Fibroblast of mammary gland (primary cell): ENCODE data around the gene FCRL6.
A peak's percentile ranks its signal among the peaks of the same experiment; 100 is the strongest.

ENCODE experiments used
- DNase-seq: peaks from one replicate; pipeline ENCODE4 v3.0.0-alpha.2; 2010; ENCODE audit warnings: low read depth
- H3K4me3 ChIP-seq: 2 replicates; pipeline ENCODE4 v1.5.1; 2011; ENCODE audit warnings: low read depth, mild to moderate bottlenecking, low read length, moderate library complexity; ENCODE audit not compliant: control insufficient read depth
- CTCF ChIP-seq: conservative IDR thresholded peaks from 2 replicates; pipeline ENCODE4 v1.5.1; 2011; ENCODE audit warnings: low read depth, low read length, inconsistent platforms; ENCODE audit not compliant: control insufficient read depth, insufficient read depth

FCRL6 gene

GRCh38 chr1:159830722-159831121 is 28.6 kb downstream of the FCRL6 start:
- DNase-seq, result no peak
- no peak overlapping the region for H3K4me3 ChIP-seq
- TF ChIP-seq CTCF, result no peak

GRCh38 chr1:159831412-159832141 is 29.4 kb downstream of the FCRL6 start:
- no peak overlapping the region for H3K4me3 ChIP-seq
- no peak for TF ChIP-seq CTCF
- no peak for DNase-seq

- TF ChIP-seq CTCF, result no peak
- H3K4me3 ChIP-seq, result no peak overlapping the region
- no peak for DNase-seq
These were observed 30.1 kb downstream of the FCRL6 start for GRCh38 chr1:159832309-159832708.

- H3K4me3 ChIP-seq, result no peak overlapping the region
- no peak for TF ChIP-seq CTCF
- no peak for DNase-seq
These were observed 33.2 kb downstream of the FCRL6 start for GRCh38 chr1:159835356-159835755.

- no peak overlapping the region for H3K4me3 ChIP-seq
- TF ChIP-seq CTCF, result peak; percentile 19
- peak; percentile 32 for DNase-seq
These were observed 33.8 kb downstream of the FCRL6 start for GRCh38 chr1:159835862-159836525.

- TF ChIP-seq CTCF, result no peak
- H3K4me3 ChIP-seq, result no peak overlapping the region
- DNase-seq, result no peak
These were observed 36.6 kb downstream of the FCRL6 start for GRCh38 chr1:159838715-159839114.
